Astrocyte of the cerebellum (primary cell): ENCODE measurements around the gene CCDC70.

ENCODE experiments used
- DNase-seq: peaks from one replicate; pipeline ENCODE4 v3.0.0-alpha.2; 2011; ENCODE audit warnings: low read depth
- H3K4me3 ChIP-seq: 2 replicates; pipeline ENCODE4 v1.5.1; 2011; ENCODE audit warnings: mild to moderate bottlenecking, low read depth, low read length, moderate library complexity
- in situ Hi-C: cut with HindIII; loops from 2 replicates; pipeline ENCODE4 v1.10.0; 2017; ENCODE audit warnings: low sequenced_read_pairs
- TF ChIP-seq, protein P1 (sequence below): IDR thresholded peaks from 2 replicates; pipeline ENCODE4 v1.5.1; 2012; ENCODE audit warnings: low read length, low read depth, moderate library complexity, mild to moderate bottlenecking; ENCODE audit errors: missing control alignments

The CCDC70 gene

DNA sequence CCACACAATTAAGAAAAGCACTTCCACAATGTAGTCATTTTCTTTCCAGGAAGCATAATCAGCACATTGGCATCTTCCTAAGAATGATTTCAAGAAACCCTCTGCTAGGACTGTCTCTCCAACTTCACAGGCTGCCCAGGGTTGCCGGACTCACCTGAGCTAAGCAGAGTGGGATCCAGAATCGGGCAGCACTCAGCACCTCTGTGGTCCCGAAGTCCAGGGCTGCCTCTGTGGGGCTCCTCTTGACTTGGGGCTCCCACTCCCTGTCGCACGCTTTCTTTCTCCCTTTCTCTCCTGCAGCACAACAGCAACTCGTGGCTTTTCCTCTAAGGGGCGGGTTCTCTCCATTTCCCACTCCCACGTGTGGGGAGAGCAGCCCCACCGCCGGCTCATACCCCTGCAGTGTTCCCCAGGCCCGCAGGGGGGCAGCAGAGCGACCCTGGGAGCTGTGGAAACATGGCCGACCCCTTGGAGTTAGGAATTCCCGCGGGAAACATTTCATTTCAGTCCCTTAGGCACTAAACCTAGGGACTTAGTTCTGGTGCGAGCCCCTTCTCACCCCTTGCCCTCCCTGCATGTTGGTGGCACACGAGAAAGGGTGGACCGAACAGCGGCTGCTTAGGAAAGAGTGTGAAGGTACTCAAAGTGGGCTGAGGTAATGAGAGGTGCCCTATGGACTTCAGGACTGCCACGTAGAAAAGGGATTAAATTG lies 16.8 kb upstream of the CCDC70 start, which contains the start of gene TMEM272:
Gene TMEM272, minus strand, starts transcription at position 316 of the 712 bp plus-strand sequence. CDS start 6,647 bp downstream, outside the sequence.
- no peak for DNase-seq
- in situ Hi-C loops, result no loop called here
- no peak within 1 kb of the TSS for H3K4me3 ChIP-seq
- TF ChIP-seq, protein P1, sequence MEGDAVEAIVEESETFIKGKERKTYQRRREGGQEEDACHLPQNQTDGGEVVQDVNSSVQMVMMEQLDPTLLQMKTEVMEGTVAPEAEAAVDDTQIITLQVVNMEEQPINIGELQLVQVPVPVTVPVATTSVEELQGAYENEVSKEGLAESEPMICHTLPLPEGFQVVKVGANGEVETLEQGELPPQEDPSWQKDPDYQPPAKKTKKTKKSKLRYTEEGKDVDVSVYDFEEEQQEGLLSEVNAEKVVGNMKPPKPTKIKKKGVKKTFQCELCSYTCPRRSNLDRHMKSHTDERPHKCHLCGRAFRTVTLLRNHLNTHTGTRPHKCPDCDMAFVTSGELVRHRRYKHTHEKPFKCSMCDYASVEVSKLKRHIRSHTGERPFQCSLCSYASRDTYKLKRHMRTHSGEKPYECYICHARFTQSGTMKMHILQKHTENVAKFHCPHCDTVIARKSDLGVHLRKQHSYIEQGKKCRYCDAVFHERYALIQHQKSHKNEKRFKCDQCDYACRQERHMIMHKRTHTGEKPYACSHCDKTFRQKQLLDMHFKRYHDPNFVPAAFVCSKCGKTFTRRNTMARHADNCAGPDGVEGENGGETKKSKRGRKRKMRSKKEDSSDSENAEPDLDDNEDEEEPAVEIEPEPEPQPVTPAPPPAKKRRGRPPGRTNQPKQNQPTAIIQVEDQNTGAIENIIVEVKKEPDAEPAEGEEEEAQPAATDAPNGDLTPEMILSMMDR, result peak; percentile 89

DNA sequence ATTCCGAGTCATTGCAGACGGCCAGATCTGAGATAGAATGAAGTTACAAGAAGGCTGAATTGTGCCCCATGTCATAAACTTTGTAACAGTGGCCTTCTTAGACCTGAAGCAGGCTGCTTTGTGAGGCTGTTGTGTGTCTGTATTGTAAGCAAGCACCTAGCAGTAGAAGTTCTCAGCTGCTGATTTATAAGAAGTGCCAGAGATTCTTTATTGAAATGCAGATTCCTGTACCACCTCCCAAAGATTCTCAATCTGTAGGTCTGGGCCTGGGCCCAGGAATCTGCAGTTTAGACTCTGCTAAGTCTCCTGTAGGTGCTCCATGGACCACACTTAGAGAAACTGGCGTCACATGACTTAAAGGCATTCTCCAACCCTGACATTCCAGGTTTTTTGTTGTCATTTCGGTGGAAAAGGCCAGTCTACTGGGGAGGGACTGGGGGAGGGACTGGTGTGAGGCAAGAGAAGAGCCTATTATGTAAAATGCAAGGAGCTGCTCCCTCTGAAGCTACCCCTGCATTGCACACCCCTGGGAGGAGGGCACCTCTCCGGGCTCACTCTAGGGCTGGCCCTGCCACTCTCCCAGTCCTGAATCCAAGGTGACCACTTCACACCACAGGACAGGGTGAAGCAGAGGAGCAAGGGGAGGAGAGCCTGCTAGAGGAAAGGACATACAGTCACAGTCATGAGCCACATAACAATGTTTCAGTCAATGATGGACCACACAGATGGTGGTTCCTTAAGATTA lies 16.0 kb upstream of the CCDC70 start:
- TF ChIP-seq, protein P1, result no peak
- H3K4me3 ChIP-seq, result no peak overlapping the region
- DNase-seq, result no peak
- in situ Hi-C loops, result no loop called here

DNA sequence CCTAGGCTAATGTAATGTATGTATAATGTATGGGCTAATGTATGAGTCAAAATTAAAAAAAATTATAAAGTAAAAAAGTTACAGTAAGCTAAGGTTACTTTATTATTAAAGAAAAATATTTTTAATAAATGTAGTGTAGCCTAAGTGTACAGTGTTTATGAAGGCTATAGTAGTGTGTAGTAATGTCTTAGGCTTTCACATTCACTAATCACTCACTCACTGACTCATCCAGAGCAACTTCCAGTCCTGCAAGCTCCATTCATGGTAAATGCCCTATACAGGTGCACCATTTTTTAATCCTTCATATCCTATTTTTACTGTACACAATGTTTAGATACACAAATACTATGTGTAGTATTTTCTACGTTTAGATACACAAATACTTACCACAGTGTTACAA lies 15.0 kb upstream of the CCDC70 start:
- in situ Hi-C loops, result no loop called here
- TF ChIP-seq, protein P1, result no peak
- DNase-seq, result no peak
- no peak overlapping the region for H3K4me3 ChIP-seq

DNA sequence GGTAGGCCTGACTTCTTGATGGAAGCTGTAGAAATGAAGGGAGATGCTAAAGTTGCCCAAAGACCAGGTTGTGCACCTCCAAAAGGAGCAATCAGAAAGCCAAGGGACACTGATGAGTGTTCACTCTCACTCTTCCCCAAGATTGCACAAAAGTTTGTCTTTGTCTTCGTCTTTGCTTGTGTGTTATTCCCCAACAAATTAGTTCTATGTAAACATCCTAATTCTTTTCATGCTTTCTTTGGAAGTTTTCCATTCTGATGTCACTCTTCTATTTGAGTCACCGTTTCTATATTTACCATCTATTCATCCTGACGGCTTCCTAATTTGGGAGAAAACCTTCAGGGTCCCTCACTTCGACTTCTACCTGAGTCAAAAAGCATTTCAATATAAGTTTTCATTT lies 13.1 kb upstream of the CCDC70 start:
- no peak overlapping the region for H3K4me3 ChIP-seq
- no peak for DNase-seq
- in situ Hi-C loops, result no loop called here
- TF ChIP-seq, protein P1, result no peak

DNA sequence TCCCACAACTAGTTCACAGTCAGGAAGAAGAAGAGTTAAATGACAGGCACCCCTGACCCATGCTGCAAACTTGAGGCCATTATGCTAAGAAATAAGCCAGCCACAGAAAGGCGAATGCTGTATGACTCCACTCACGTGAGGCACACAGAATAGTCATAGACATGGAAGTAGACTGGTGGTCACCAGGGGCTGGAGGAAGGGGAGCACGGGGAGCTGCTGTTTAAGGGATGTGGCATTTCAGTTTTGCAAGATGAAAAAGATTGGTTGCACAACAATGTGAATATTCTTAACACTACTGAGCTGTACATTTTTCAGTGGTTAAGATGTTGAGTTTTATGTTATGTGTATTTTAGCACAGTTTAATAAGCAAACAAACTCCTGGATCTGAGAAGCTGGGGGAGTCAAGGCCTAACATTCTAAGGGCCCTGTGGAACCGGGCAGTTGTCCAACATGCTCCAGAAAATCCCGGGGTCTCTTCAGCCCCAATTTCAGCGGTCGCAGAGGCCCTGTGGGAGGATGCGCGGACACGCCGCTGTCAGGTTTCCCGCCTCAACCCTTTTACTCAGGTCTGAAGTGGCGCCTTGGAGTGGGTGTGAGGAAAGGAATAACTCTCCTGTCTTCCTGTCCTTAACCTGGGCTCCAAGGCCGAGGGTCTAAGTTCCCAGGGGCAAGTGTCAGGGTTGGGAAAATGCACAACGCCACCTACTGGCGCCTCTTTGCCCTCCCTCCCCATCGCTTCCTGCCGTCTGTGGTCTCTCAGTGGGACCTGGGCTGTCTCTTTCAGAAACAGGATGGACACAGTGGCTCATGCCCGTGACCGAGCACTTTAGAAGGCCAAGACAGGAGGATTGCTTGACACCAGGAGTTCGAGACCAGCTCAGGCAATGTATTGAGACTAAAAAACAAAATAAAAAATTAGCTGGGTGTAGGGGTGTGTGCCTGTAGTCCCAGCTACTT lies 12.3 kb upstream of the CCDC70 start:
- DNase-seq, result no peak
- no peak overlapping the region for H3K4me3 ChIP-seq
- TF ChIP-seq, protein P1, result peak; percentile 50

More for the DNA sequence above, 12.3 kb upstream of the CCDC70 start:
- in situ Hi-C loops, result no loop called here
